H9 (cell line): ENCODE measurements around the gene OR10Z1. TPM values are rescaled to one million over a fixed set of nuclear protein-coding genes. Genes with fewer than 3 reads are reported as not detected.

Experiments used
- DNase-seq: peaks from one replicate; pipeline ENCODE4 v3.0.0-alpha.2; 2017
- H2AFZ ChIP-seq: one replicate; pipeline ENCODE4 v1.6.1; 2013; ENCODE audit warnings: mild to moderate bottlenecking, low read length, control low read depth, moderate library complexity
- H2AK5ac ChIP-seq: 2 replicates; pipeline ENCODE4 v1.6.1; 2013; ENCODE audit warnings: low read length, control low read depth, mixed read lengths; ENCODE audit not compliant: insufficient read length
- H2BK120ac ChIP-seq: one replicate; pipeline ENCODE4 v1.6.1; 2013; ENCODE audit warnings: low read depth, mild to moderate bottlenecking, low read length, control low read depth, inconsistent platforms; ENCODE audit not compliant: poor library complexity, severe bottlenecking
- H2BK12ac ChIP-seq: 2 replicates; pipeline ENCODE4 v1.6.1; 2013; ENCODE audit warnings: low read length, control low read depth, mixed read lengths, low read depth; ENCODE audit not compliant: insufficient read length
- H2BK15ac ChIP-seq: 2 replicates; pipeline ENCODE4 v1.6.1; 2013; ENCODE audit warnings: low read depth, low read length, control low read depth
- H2BK20ac ChIP-seq: one replicate; pipeline ENCODE4 v1.6.1; 2013; ENCODE audit warnings: low read depth, mild to moderate bottlenecking, low read length, control low read depth, inconsistent platforms; ENCODE audit not compliant: poor library complexity, severe bottlenecking
- H2BK5ac ChIP-seq: 2 replicates; pipeline ENCODE4 v1.6.1; 2013; ENCODE audit warnings: low read length, control low read depth, mixed read lengths; ENCODE audit not compliant: insufficient read length
- H3K14ac ChIP-seq: 2 replicates; pipeline ENCODE4 v1.6.1; 2013; ENCODE audit warnings: low read length, control low read depth; ENCODE audit not compliant: insufficient read depth
- H3K18ac ChIP-seq: 2 replicates; pipeline ENCODE4 v1.6.1; 2013; ENCODE audit warnings: low read depth, mild to moderate bottlenecking, mixed read lengths, low read length, control low read depth; ENCODE audit not compliant: insufficient read length
- H3K23ac ChIP-seq: 2 replicates; pipeline ENCODE4 v1.6.1; 2013; ENCODE audit warnings: low read length, control low read depth, mixed read lengths, low read depth; ENCODE audit not compliant: insufficient read length
- H3K23me2 ChIP-seq: 2 replicates; pipeline ENCODE4 v1.6.1; 2013; ENCODE audit warnings: low read depth, mild to moderate bottlenecking, mixed read lengths, low read length, control low read depth; ENCODE audit not compliant: insufficient read length, poor library complexity, severe bottlenecking
- H3K27ac ChIP-seq: 2 replicates; pipeline ENCODE4 v1.5.1; 2013; ENCODE audit warnings: low read length, control low read depth, mixed read lengths, low read depth; ENCODE audit not compliant: insufficient read length
- H3K27me3 ChIP-seq: 2 replicates; pipeline ENCODE4 v1.6.1; 2013; ENCODE audit warnings: low read length, control low read depth, inconsistent platforms; ENCODE audit not compliant: insufficient read depth
- H3K4ac ChIP-seq: 2 replicates; pipeline ENCODE4 v1.6.1; 2013; ENCODE audit warnings: low read depth, mild to moderate bottlenecking, control low read depth, inconsistent platforms, low read length, moderate library complexity
- H3K4me1 ChIP-seq: 2 replicates; pipeline ENCODE4 v1.6.1; 2013; ENCODE audit warnings: low read length, control low read depth, inconsistent platforms; ENCODE audit not compliant: insufficient read depth
- H3K4me2 ChIP-seq: 2 replicates; pipeline ENCODE4 v1.6.1; 2013; ENCODE audit warnings: low read length, control low read depth, mixed read lengths; ENCODE audit not compliant: insufficient read length, insufficient read depth
- H3K56ac ChIP-seq: 2 replicates; pipeline ENCODE4 v1.6.1; 2013; ENCODE audit warnings: low read depth, mild to moderate bottlenecking, mixed read lengths, low read length, control low read depth; ENCODE audit not compliant: insufficient read length
- H3K79me1 ChIP-seq: 2 replicates; pipeline ENCODE4 v1.6.1; 2013; ENCODE audit warnings: low read depth, mild to moderate bottlenecking, moderate library complexity, low read length, control low read depth, inconsistent platforms; ENCODE audit not compliant: insufficient read depth, poor library complexity, severe bottlenecking
- H3K79me2 ChIP-seq: 2 replicates; pipeline ENCODE4 v1.6.1; 2013; ENCODE audit warnings: low read length, control low read depth, inconsistent platforms; ENCODE audit not compliant: insufficient read depth
- H3K9ac ChIP-seq: 2 replicates; pipeline ENCODE4 v1.6.1; 2013; ENCODE audit warnings: low read length, control low read depth, mixed read lengths; ENCODE audit not compliant: insufficient read length; ENCODE audit errors: extremely low read depth
- H3K9me3 ChIP-seq: one replicate; pipeline ENCODE4 v1.6.1; 2013; ENCODE audit warnings: low read depth, low read length, inconsistent platforms; ENCODE audit not compliant: control insufficient read depth
- H3T11ph ChIP-seq: one replicate; pipeline ENCODE4 v1.6.1; 2013; ENCODE audit warnings: mild to moderate bottlenecking, low read length, control low read depth, inconsistent platforms
- H4K20me1 ChIP-seq: one replicate; pipeline ENCODE4 v1.6.1; 2013; ENCODE audit not compliant: control insufficient read depth, insufficient read length, insufficient read depth
- H4K5ac ChIP-seq: 2 replicates; pipeline ENCODE4 v1.6.1; 2013; ENCODE audit warnings: low read depth, mild to moderate bottlenecking, mixed read lengths, low read length, control low read depth; ENCODE audit not compliant: insufficient read length
- H4K8ac ChIP-seq: replicated peaks from 2 replicates; pipeline ENCODE4 v1.6.1; 2013; ENCODE audit warnings: low read length, control low read depth, mixed read lengths, low read depth; ENCODE audit not compliant: insufficient read length
- H4K91ac ChIP-seq: 2 replicates; pipeline ENCODE4 v1.6.1; 2013; ENCODE audit warnings: low read depth, mild to moderate bottlenecking, moderate library complexity, mixed read lengths, low read length, control low read depth; ENCODE audit not compliant: insufficient read length
- H3K27ac Mint-ChIP-seq, 3 experiments: 2 replicates in 2 of 3; 3 replicates in 1 of 3; pipeline ENCODE4 v1.8.0; 2020 to 2021; ENCODE audit warnings: mixed read lengths in 3 of 3, mild to moderate bottlenecking in 1 of 3, moderate library complexity in 1 of 3
- H3K27me3 Mint-ChIP-seq: 2 replicates; pipeline ENCODE4 v1.8.0; 2021; ENCODE audit warnings: low read depth, mild to moderate bottlenecking, moderate library complexity, mixed read lengths
- H3K36me3 Mint-ChIP-seq, 3 experiments: 2 replicates in 2 of 3; 3 replicates in 1 of 3; pipeline ENCODE4 v1.8.0; 2020 to 2021; ENCODE audit warnings: low read depth in 3 of 3, mixed read lengths in 3 of 3; ENCODE audit not compliant: insufficient read depth in 1 of 3
- H3K4me1 Mint-ChIP-seq, 2 experiments: 2 replicates each; pipeline ENCODE4 v1.8.0; 2020; ENCODE audit warnings: mixed read lengths in 2 of 2
- H3K4me3 Mint-ChIP-seq, 2 experiments: 2 replicates in 1 of 2; 3 replicates in 1 of 2; pipeline ENCODE4 v1.8.0; 2020 to 2021; ENCODE audit warnings: mild to moderate bottlenecking in 2 of 2, mixed read lengths in 2 of 2, moderate library complexity in 1 of 2
- H3K9me3 Mint-ChIP-seq, 2 experiments: 2 replicates in 1 of 2; 3 replicates in 1 of 2; pipeline ENCODE4 v1.8.0; 2020; ENCODE audit warnings: mild to moderate bottlenecking in 2 of 2, mixed read lengths in 2 of 2, moderate library complexity in 1 of 2
- CTCF ChIP-seq: fragments of 200-600 bp; sonication (generic); conservative IDR thresholded peaks from 3 replicates; pipeline ENCODE4 v1.8.0; 2021; ENCODE audit warnings: antibody characterized with exemption, mild to moderate bottlenecking
- WGBS: extraction: QIAGEN DNeasy Blood & Tissue Kit; methylation state at CpG from one replicate; pipeline ENCODE4 v1.1.7; 2013; ENCODE audit warnings: missing lambda C conversion rate, low lambda C conversion rate, mixed read lengths; ENCODE audit not compliant: insufficient read length; ENCODE audit errors: extremely low coverage; 5-methylcytosine and 5-hydroxymethylcytosine counted together
- total RNA-seq: library from RNA; stranded (reverse); gene quantifications from 2 replicates; pipeline ENCODE4 v1.2.1, GENCODE V29; 2021

OR10Z1 gene
- total RNA-seq, 1 experiment from 2014 or later: not detected

- Histone ChIP-seq H2BK120ac (no peak overlapping the region), H3K9ac (no peak overlapping the region), H3K4me2 (no peak overlapping the region), H2AFZ (no peak overlapping the region), H3K27me3 (no peaks in the 10 kb centered on the region; the same call in 1 of the 2 replicates), H4K8ac (no peak overlapping the region), H3K9me3 (no peaks in the 10 kb centered on the region), H3K23me2 (no peaks in the 10 kb centered on the region), H2BK5ac (no peak overlapping the region), H3K4me1 (no peaks in the 10 kb centered on the region; the same call in 1 of the 2 replicates), H3K4ac (no peak overlapping the region), H4K5ac (no peak overlapping the region), H4K20me1 (no peaks in the 10 kb centered on the region), H3K14ac (no peak overlapping the region), H3K56ac (no peak overlapping the region), H2BK15ac (no peak overlapping the region), H2BK20ac (no peak overlapping the region), H2BK12ac (no peak overlapping the region), H2AK5ac (no peak overlapping the region), H3K79me1 (no peaks in the 10 kb centered on the region), H3K18ac (no peak overlapping the region), H4K91ac (no peak overlapping the region), H3K27ac (no peak overlapping the region), H3K79me2 (no peaks in the 10 kb centered on the region), H3K23ac (no peak overlapping the region), H3T11ph (no peak overlapping the region)
- no peaks in the 10 kb centered on the region for H3K27me3 Mint-ChIP-seq
- no peak overlapping the region for H3K4me3 Mint-ChIP-seq
- no peaks in the 10 kb centered on the region for H3K9me3 Mint-ChIP-seq
- DNase-seq: no peak
- no peak for TF ChIP-seq CTCF
- H3K27ac Mint-ChIP-seq: no peak overlapping the region; a peak in 1 of 7 replicates
- H3K36me3 Mint-ChIP-seq: no peaks in the 10 kb centered on the region
- no CpG with 5 or more reads among the region's 7 CpGs for WGBS
- no peaks in the 10 kb centered on the region for H3K4me1 Mint-ChIP-seq
Observed at GRCh38 chr1:158652721-158653334, 47.8 kb downstream of the OR10Z1 start.
